H1 (cell line): ENCODE results near the gene PLSCR5. TPM values are rescaled to one million over a fixed set of nuclear protein-coding genes. Genes with fewer than 3 reads are reported as not detected.

ENCODE experiments used
- CREB1 ChIP-seq: IDR thresholded peaks from 2 replicates; pipeline ENCODE4 v1.6.1; 2012; ENCODE audit warnings: inconsistent platforms
- polyA plus RNA-seq, 7 experiments: library from polyadenylated mRNA; depleted of rRNA in 3 of 7; stranded (reverse) in 5 of 7; unstranded in 2 of 7; fragments of >200 nt in 5 of 7; fragments of 200-250 nt in 2 of 7; gene quantifications; 1 replicate in 5 of 7; 2 replicates in 1 of 7; 4 replicates in 1 of 7; pipeline versions ENCODE4 v1.2.1 to v1.2.3, GENCODE V29; 2011 to 2013; ENCODE audit warnings: missing spikeins in 2 of 7, mixed read lengths in 2 of 7
- total RNA-seq: library from RNA; stranded (reverse); fragmentation: NEBNext Ultra II Directional; extraction: Animal tissue kit (Norgen Biotek cat#: 25700); gene quantifications from 2 replicates; pipeline ENCODE4 v1.2.1, GENCODE V29; 2021

PLSCR5 gene
- total and polyA plus RNA-seq, 2 of the 8 experiments (the other 6 are each of a cell fraction or from before 2014, with no cell fraction given) = not detected

DNA sequence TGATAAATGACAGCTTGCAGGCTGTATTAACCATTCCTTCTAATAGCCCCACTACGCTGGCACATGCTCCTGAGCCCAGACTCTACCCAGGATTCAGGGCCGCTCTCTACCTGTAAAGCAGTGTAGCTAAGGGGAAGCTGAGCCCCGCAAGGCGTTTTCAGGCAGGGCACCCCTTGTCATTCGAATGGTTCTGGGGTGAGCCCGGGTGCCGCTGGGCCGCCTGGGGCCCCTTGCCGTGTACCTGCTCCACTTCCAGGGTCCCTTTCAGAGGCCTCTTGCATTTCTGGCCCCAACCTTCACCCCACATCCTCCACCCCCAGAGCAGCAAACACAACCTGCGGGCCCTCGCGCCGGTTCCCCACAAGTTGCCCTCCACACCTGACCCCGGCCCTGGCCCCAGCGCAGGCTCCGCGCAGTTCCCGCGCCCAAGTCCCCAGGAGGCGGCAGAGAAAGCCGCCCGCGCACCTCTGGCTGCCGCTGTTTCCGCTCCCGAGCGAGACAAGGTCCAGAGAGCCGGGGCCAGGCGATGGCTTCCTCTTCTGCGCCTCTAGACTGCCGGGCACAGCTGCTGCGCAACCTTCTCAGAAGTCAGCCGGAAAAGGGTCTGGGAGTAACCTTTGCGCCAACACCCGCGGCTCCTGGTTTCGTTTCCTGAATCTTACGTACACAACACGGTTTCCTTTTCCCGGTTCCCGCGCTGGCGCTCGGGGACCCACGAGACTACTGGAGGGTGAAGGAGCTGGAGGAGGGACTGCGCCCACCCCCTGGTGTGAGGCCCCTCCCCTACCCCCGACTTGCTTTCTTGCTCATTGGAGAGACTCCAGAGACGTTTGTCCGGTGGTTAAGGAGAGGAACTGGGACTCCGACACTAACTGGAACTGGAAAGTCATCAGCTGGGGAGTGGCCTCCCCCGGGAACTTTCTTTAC lies 60.9 kb downstream of the PLSCR5 start, which contains the start of gene PLSCR1 (continued):
- TF ChIP-seq CREB1 = peak; percentile 12; the same call in 1 of the 2 replicates
